Measurements from ENCODE around the gene CRB2.

The CRB2 gene

DNA sequence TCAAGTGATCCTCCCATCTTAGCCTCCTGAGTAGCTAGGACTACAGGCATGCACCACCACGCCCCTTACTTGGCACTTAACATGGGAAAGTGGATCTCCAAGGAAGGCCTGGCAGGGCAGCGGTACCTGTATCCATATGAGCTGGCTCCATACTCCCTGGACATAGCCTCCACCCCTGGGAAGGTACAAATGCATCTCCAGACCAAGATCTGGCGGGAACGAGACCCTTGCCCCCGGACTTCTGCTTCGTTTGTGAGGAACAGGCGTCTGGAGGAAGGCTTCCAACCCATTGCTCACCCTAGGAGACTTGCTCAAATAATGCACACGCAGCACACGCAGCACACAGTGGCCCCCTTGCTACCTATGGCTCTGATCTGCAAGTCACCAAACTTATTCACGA lies 55.2 kb downstream of the CRB2 start:
- Histone ChIP-seq H4K20me1 (ENCODE audit: insufficient read depth, low read length) (no peaks in the 10 kb centered on the region), H3K9ac (ENCODE audit: low read length) (no peak overlapping the region), H3K9me3 (replicated peaks; ENCODE audit: insufficient read depth, low read length) (no peaks in the 10 kb centered on the region), H3K9me2 (replicated peaks; ENCODE audit: insufficient read depth, low read length) (no peaks in the 10 kb centered on the region), H3F3A (ENCODE audit: insufficient read depth, low read length) (no peaks in the 10 kb centered on the region), H3K4me3 (ENCODE audit: low read length) (no peak overlapping the region), H3K36me3 (replicated peaks; ENCODE audit: insufficient read depth, low read length) (no peaks in the 10 kb centered on the region), H2AFZ (ENCODE audit: low read length) (no peak overlapping the region), H3K4me2 (ENCODE audit: low read depth, low read length) (no peak overlapping the region), H3K27me3 (replicated peaks; ENCODE audit: insufficient read depth, low read length) (no peaks in the 10 kb centered on the region), H3K27ac (ENCODE audit: low read length) (no peak overlapping the region), H3K4me1 (ENCODE audit: low read length) (no peaks in the 10 kb centered on the region), H3K79me2 (ENCODE audit: low read length) (no peaks in the 10 kb centered on the region)
- no peak for TF ChIP-seq EZH2phosphoT487 (IDR thresholded peaks at IDR 0.05; ENCODE audit: low read length)
- TF ChIP-seq EZH2 (optimal IDR thresholded peaks at IDR 0.05; ENCODE audit: low read depth, low read length): no peak
- TF ChIP-seq, protein P1, sequence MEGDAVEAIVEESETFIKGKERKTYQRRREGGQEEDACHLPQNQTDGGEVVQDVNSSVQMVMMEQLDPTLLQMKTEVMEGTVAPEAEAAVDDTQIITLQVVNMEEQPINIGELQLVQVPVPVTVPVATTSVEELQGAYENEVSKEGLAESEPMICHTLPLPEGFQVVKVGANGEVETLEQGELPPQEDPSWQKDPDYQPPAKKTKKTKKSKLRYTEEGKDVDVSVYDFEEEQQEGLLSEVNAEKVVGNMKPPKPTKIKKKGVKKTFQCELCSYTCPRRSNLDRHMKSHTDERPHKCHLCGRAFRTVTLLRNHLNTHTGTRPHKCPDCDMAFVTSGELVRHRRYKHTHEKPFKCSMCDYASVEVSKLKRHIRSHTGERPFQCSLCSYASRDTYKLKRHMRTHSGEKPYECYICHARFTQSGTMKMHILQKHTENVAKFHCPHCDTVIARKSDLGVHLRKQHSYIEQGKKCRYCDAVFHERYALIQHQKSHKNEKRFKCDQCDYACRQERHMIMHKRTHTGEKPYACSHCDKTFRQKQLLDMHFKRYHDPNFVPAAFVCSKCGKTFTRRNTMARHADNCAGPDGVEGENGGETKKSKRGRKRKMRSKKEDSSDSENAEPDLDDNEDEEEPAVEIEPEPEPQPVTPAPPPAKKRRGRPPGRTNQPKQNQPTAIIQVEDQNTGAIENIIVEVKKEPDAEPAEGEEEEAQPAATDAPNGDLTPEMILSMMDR (IDR thresholded peaks at IDR 0.05; ENCODE audit: low read length): no peak
- DNase-seq: no peak

DNA sequence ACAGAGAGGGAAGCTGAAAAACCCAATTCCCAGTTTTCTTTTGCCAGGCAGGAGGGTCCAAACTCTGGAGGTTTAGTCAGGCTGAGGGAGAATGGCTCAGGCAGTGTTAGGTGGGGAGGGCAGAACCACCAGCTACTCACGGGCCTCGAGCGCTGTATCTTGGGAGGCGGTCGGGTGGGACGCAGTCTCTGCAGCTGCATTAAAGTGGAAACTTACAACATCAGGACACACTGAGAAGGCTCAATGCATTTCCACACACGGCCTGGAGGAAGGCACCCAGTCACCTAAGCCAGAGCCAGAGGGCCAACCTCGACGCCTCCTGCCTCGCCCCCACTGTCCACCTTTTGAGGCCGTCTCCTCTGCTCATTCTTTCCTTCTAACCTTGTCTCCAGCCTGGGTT lies 55.6 kb downstream of the CRB2 start:
- no peak overlapping the region for H3K4me3 ChIP-seq (ENCODE audit: low read length)
- TF ChIP-seq EZH2phosphoT487 (IDR thresholded peaks at IDR 0.05; ENCODE audit: low read length) (no peak), EZH2 (optimal IDR thresholded peaks at IDR 0.05; ENCODE audit: low read depth, low read length) (no peak)
- TF ChIP-seq, protein P1 (IDR thresholded peaks at IDR 0.05; ENCODE audit: low read length): no peak
- H3K27ac ChIP-seq (ENCODE audit: low read length): no peak overlapping the region
- no peak overlapping the region for H3K9ac ChIP-seq (ENCODE audit: low read length)
- H4K20me1 ChIP-seq (ENCODE audit: insufficient read depth, low read length): no peaks in the 10 kb centered on the region
- no peak for DNase-seq
- H3K9me3 ChIP-seq (replicated peaks; ENCODE audit: insufficient read depth, low read length): no peaks in the 10 kb centered on the region
- H3K4me1 ChIP-seq (ENCODE audit: low read length): no peaks in the 10 kb centered on the region
- no peak overlapping the region for H3K4me2 ChIP-seq (ENCODE audit: low read depth, low read length)
- H3K36me3 ChIP-seq (replicated peaks; ENCODE audit: insufficient read depth, low read length): no peaks in the 10 kb centered on the region
- H2AFZ ChIP-seq (ENCODE audit: low read length): no peak overlapping the region
- H3F3A ChIP-seq (ENCODE audit: insufficient read depth, low read length): no peaks in the 10 kb centered on the region
- no peaks in the 10 kb centered on the region for H3K79me2 ChIP-seq (ENCODE audit: low read length)
- H3K27me3 ChIP-seq (replicated peaks; ENCODE audit: insufficient read depth, low read length): no peaks in the 10 kb centered on the region
- H3K9me2 ChIP-seq (replicated peaks; ENCODE audit: insufficient read depth, low read length): no peaks in the 10 kb centered on the region

DNA sequence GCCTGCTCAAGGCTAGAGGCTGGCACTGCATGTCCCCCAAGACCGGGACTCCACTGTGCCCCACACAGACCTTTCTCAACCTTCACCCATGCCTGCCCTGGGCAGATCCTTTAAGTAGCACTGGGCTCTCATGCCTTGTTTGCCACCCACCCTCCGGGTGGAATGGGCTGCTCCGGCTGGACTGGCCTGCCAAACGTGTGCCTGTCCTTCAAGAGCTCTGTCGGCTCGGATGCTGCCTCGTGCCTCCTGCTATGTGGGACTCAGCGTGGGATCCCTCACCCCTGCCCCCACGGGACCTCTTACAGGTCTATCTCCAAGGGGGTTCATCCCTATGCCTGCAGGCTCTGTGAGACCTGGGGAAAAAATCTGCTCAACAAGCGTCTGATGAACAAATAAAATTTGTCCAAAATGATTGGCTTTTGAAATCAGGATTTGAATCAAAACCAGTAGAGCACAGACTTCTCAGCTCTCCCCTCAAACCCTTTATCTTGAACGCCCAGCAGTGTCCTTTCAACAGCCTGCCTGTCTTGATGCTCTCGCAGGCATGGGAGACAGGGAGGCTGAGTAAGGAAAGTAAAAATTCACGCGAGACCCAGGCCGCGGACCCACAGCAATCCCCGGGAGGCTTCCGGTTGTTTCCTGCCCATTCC lies 56.3 kb downstream of the CRB2 start:
- no peak for DNase-seq
- no peaks in the 10 kb centered on the region for H3K9me3 ChIP-seq (replicated peaks; ENCODE audit: insufficient read depth, low read length)
- no peaks in the 10 kb centered on the region for H3K79me2 ChIP-seq (ENCODE audit: low read length)
- no peaks in the 10 kb centered on the region for H3K36me3 ChIP-seq (replicated peaks; ENCODE audit: insufficient read depth, low read length)
- no peaks in the 10 kb centered on the region for H4K20me1 ChIP-seq (ENCODE audit: insufficient read depth, low read length)
- no peak overlapping the region for H3K9ac ChIP-seq (ENCODE audit: low read length)
- H3K4me2 ChIP-seq (ENCODE audit: low read depth, low read length): no peak overlapping the region
- no peak overlapping the region for H3K27ac ChIP-seq (ENCODE audit: low read length)
- H3F3A ChIP-seq (ENCODE audit: insufficient read depth, low read length): no peaks in the 10 kb centered on the region
- H3K9me2 ChIP-seq (replicated peaks; ENCODE audit: insufficient read depth, low read length): no peaks in the 10 kb centered on the region
- no peak overlapping the region for H3K4me3 ChIP-seq (ENCODE audit: low read length)
- H2AFZ ChIP-seq (ENCODE audit: low read length): no peak overlapping the region
- TF ChIP-seq, protein P1 (IDR thresholded peaks at IDR 0.05; ENCODE audit: low read length): no peak
- TF ChIP-seq EZH2 (optimal IDR thresholded peaks at IDR 0.05; ENCODE audit: low read depth, low read length): no peak
- no peaks in the 10 kb centered on the region for H3K27me3 ChIP-seq (replicated peaks; ENCODE audit: insufficient read depth, low read length)
- H3K4me1 ChIP-seq (ENCODE audit: low read length): no peaks in the 10 kb centered on the region

Data from MM.1S (cell line).